ENCODE measurements around the gene MAP3K4.

The MAP3K4 gene

GRCh38 chr6:161130541-161130940 is 139.0 kb downstream of the MAP3K4 start:
- no peak for DNase-seq

- DNase-seq, result no peak
Measured at GRCh38 chr6:161130967-161131766, 139.6 kb downstream of the MAP3K4 start.

- DNase-seq, result no peak
Measured at GRCh38 chr6:161132384-161132783, 140.8 kb downstream of the MAP3K4 start.

- no peak for DNase-seq
Measured at GRCh38 chr6:161133963-161134362, 142.4 kb downstream of the MAP3K4 start.

GRCh38 chr6:161134550-161135298 is 143.2 kb downstream of the MAP3K4 start:
- no peak for DNase-seq

- no peak for DNase-seq
Measured at GRCh38 chr6:161135695-161136591, 144.4 kb downstream of the MAP3K4 start.

GRCh38 chr6:161136655-161137054 is 145.1 kb downstream of the MAP3K4 start:
- no peak for DNase-seq

GRCh38 chr6:161137320-161137719 is 145.8 kb downstream of the MAP3K4 start:
- no peak for DNase-seq

- DNase-seq, result no peak
Measured at GRCh38 chr6:161137839-161138542, 146.4 kb downstream of the MAP3K4 start.

GRCh38 chr6:161138543-161139303 is 147.2 kb downstream of the MAP3K4 start:
- peak in 1 of 2 experiments; percentile 28 for DNase-seq

- no peak for DNase-seq
Measured at GRCh38 chr6:161139304-161139765, 147.8 kb downstream of the MAP3K4 start.

- peak; percentile 40 to 87 for DNase-seq
Measured at GRCh38 chr6:161139766-161140553, 148.4 kb downstream of the MAP3K4 start.

GRCh38 chr6:161140554-161140875 is 148.9 kb downstream of the MAP3K4 start:
- DNase-seq, result no peak

- peak in 1 of 2 experiments; percentile 17 for DNase-seq
Measured at GRCh38 chr6:161141173-161141572, 149.6 kb downstream of the MAP3K4 start.

- no peak for DNase-seq
Measured at GRCh38 chr6:161142957-161143296, 151.4 kb downstream of the MAP3K4 start.

- DNase-seq, result no peak
Measured at GRCh38 chr6:161143663-161144430, 152.3 kb downstream of the MAP3K4 start.

GRCh38 chr6:161150136-161150535 is 158.6 kb downstream of the MAP3K4 start:
- no peak for DNase-seq

GRCh38 chr6:161150566-161150965 is 159.0 kb downstream of the MAP3K4 start:
- no peak for DNase-seq

GRCh38 chr6:161151059-161151645 is 159.6 kb downstream of the MAP3K4 start:
- DNase-seq, result no peak
